ENCODE data around the gene PTX4. TPM values are rescaled to one million over a fixed set of nuclear protein-coding genes. Genes with fewer than 3 reads are reported as not detected.

PTX4 gene
- total and polyA plus RNA-seq, 4 donors, result 0.08 to 0.61 TPM; not detected in 2

GRCh38 chr16:1458336-1458976 lies 30.3 kb downstream of the PTX4 start:
- no peak for TF ChIP-seq RXRA (IDR thresholded peaks at IDR 0.05)
- no peak for TF ChIP-seq RAD21 (IDR thresholded peaks at IDR 0.05)
- TF ChIP-seq REST (IDR thresholded peaks at IDR 0.05), result no peak
- TF ChIP-seq EGR1 (IDR thresholded peaks at IDR 0.05; ENCODE audit: low read depth in 2 of 2), result no peak
- TF ChIP-seq ATF3 (IDR thresholded peaks at IDR 0.05), result no peak
- no peak for TF ChIP-seq TAF1 (conservative IDR thresholded peaks at IDR 0.05)
- no peak for TF ChIP-seq GABPA (IDR thresholded peaks at IDR 0.05 in 1 of 2, conservative IDR thresholded peaks at IDR 0.05 in 1 of 2)
- TF ChIP-seq CTCF (IDR thresholded peaks at IDR 0.05; ENCODE audit: low read depth, low read length, missing input control), result no peak
- no peak for TF ChIP-seq FOXA1 (IDR thresholded peaks at IDR 0.05)
- TF ChIP-seq ZBTB33 (IDR thresholded peaks at IDR 0.05), result no peak
- no peak for TF ChIP-seq HNF4A (conservative IDR thresholded peaks at IDR 0.05)
- TF ChIP-seq SP1 (IDR thresholded peaks at IDR 0.05), result no peak
- TF ChIP-seq FOXA2 (IDR thresholded peaks at IDR 0.05), result no peak
- no peak for TF ChIP-seq JUND (IDR thresholded peaks at IDR 0.05)
- no peak for TF ChIP-seq NR2F2 (IDR thresholded peaks at IDR 0.05)
- TF ChIP-seq MAX (IDR thresholded peaks at IDR 0.05), result no peak
- TF ChIP-seq HNF4G (IDR thresholded peaks at IDR 0.05), result no peak
- no peak for TF ChIP-seq YY1 (IDR thresholded peaks at IDR 0.05)
- no peak overlapping the region for H3K9ac ChIP-seq (ENCODE audit: low read depth in 1 of 2, low read length in 2 of 2)
- WGBS, result 95% methylated on average over 26 of the region's 26 CpGs
- H3K36me3 ChIP-seq (ENCODE audit: control insufficient read depth in 4 of 4, insufficient read depth in 3 of 4, low read depth in 1 of 4, low read length in 3 of 4), result peaks cover 0 to 49% (median 9%) of the 10 kb centered on the region in 4 donors
- no peak for DNase-seq (ENCODE audit: low spot score)
- H3K4me1 ChIP-seq (ENCODE audit: control insufficient read depth in 4 of 4, insufficient read depth in 4 of 4, low read length in 3 of 4), result no peaks in the 10 kb centered on the region
- H3K27ac ChIP-seq (ENCODE audit: low read depth in 1 of 2, low read length in 2 of 2), result no peak overlapping the region
- H3K9me3 ChIP-seq (ENCODE audit: control insufficient read depth in 4 of 4, low read length in 3 of 4), result no peaks in the 10 kb centered on the region
- no peaks in the 10 kb centered on the region for H3K27me3 ChIP-seq (ENCODE audit: control insufficient read depth in 4 of 4, insufficient read depth in 4 of 4, low read length in 3 of 4)
- H3K4me3 ChIP-seq (ENCODE audit: low read depth in 1 of 3, low read length in 3 of 3), result no peak overlapping the region

Data from liver (tissue), 9 donors.